HG03378 (cell line): ENCODE measurements around the gene GALNT14.

Experiments used
- ATAC-seq: cut with Tn5 transposase; IDR thresholded peaks from one replicate; pipeline ENCODE4 v1.9.1; 2021; ENCODE audit warnings: mild to moderate bottlenecking, moderate library complexity; ENCODE audit not compliant: unreplicated experiment

GALNT14 gene

GRCh38 chr2:31136000-31136399 is 2.2 kb downstream of the GALNT14 start:
- no peak for ATAC-seq

GRCh38 chr2:31134480-31134879 is 3.8 kb downstream of the GALNT14 start:
- ATAC-seq, result no peak

- no peak for ATAC-seq
Observed at GRCh38 chr2:31132786-31133185, 5.5 kb downstream of the GALNT14 start.

GRCh38 chr2:31131871-31132270 is 6.4 kb downstream of the GALNT14 start:
- no peak for ATAC-seq

- ATAC-seq, result no peak
Observed at GRCh38 chr2:31129375-31130171, 8.7 kb downstream of the GALNT14 start.

- ATAC-seq, result no peak
Observed at GRCh38 chr2:31127931-31128330, 10.3 kb downstream of the GALNT14 start.

GRCh38 chr2:31125918-31126695 is 12.1 kb downstream of the GALNT14 start:
- no peak for ATAC-seq

- ATAC-seq, result no peak
Observed at GRCh38 chr2:31124904-31125303, 13.3 kb downstream of the GALNT14 start.

- no peak for ATAC-seq
Observed at GRCh38 chr2:31122133-31122532, 16.1 kb downstream of the GALNT14 start.

- no peak for ATAC-seq
Observed at GRCh38 chr2:31113765-31114164, 24.5 kb downstream of the GALNT14 start.

- no peak for ATAC-seq
Observed at GRCh38 chr2:31112544-31112943, 25.7 kb downstream of the GALNT14 start.

- no peak for ATAC-seq
Observed at GRCh38 chr2:31110998-31111397, 27.2 kb downstream of the GALNT14 start.

GRCh38 chr2:31110431-31110830 is 27.8 kb downstream of the GALNT14 start:
- no peak for ATAC-seq

GRCh38 chr2:31109633-31110192 is 28.5 kb downstream of the GALNT14 start:
- ATAC-seq, result no peak

- ATAC-seq, result no peak
Observed at GRCh38 chr2:31108561-31109286, 29.5 kb downstream of the GALNT14 start.

- ATAC-seq, result no peak
Observed at GRCh38 chr2:31107591-31108300, 30.5 kb downstream of the GALNT14 start.

GRCh38 chr2:31101701-31102100 is 36.5 kb downstream of the GALNT14 start:
- ATAC-seq, result no peak

GRCh38 chr2:31097962-31098613 is 40.2 kb downstream of the GALNT14 start:
- no peak for ATAC-seq

GRCh38 chr2:31090188-31090587 is 48.1 kb downstream of the GALNT14 start:
- no peak for ATAC-seq

- ATAC-seq, result no peak
Observed at GRCh38 chr2:31089645-31090044, 48.6 kb downstream of the GALNT14 start.
